GM21576 (cell line): Measurements from ENCODE around the gene IFNL1.
"Not testable (repeated sequence)": the region's sequence is repeated elsewhere in the genome, so short reads cannot be mapped to it uniquely, and the experiment has no call there.

ENCODE experiments used
- ATAC-seq: cut with Tn5 transposase; IDR thresholded peaks from one replicate; pipeline ENCODE4 v1.9.1; 2021; ENCODE audit warnings: mild to moderate bottlenecking, moderate library complexity; ENCODE audit not compliant: unreplicated experiment

The IFNL1 gene

DNA sequence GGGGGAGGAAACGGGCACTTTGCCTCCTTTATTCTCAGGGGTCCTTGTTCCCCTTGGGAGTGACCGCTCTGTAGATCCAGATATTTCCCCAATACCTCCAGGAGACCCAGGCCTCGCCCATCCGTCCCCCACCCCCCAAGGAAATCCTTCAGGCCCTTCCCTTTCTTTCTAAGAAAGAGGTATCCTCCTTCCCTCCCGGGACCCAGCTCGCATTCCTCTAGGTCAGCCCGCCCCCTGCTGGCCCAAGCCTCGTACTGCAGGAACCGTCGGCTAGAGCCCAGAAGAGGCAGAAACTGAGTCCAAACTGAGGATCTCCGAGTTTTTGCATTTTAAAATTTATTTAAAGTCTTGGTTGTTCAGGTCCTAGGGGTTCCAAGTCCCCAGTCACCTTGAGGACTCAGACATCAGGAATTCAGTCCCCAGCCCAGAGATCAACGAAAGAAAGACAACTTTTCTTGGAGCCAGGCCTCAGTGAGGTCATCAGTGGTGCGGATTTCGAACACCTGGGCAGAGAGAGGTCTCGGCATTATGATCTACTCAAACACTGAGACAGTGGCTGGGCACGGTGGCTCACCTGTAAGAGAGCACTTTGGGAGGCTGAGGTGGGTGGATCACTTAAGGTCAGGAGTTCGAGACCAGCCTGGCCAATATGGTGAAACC lies 32.0 kb downstream of the IFNL1 start:
- no peak for ATAC-seq

DNA sequence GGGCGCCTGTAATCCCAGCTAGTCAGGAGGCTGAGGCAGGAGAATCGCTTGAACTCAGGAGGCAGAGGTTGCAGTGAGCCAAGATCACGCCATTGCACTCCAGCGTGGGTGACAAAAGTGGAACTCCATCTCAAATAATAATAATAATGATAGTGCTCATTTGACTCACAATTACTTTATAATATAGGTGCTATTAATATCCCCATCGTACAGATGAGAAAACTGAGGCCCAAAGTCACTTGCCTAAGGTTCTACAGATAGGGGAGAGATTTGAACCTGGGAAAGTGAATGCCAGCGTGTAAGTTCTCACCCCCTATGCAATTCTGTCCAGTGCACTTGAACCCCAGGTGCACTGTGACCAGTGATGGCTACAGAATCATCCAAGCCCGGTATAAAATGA lies 33.7 kb downstream of the IFNL1 start:
- ATAC-seq: no peak

DNA sequence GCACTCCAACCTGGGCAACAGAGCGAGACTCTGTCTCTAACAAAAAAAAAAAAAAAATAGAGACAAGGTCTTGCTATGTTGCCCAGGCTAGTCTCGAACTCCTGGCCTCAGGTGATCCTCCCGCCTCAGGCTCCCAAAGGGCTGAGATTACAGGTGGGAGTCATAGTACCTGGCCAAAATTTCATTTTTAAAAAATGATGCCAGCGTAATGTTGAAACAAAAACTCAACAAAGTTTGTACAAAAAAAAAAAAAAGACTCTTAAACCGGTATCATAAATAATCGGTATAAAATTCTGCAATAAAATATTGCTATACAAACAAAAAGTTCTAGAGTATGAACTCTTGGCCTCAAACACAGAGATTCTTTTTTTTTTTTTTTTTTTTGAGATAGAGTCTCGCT lies 36.1 kb downstream of the IFNL1 start:
- no peak for ATAC-seq

DNA sequence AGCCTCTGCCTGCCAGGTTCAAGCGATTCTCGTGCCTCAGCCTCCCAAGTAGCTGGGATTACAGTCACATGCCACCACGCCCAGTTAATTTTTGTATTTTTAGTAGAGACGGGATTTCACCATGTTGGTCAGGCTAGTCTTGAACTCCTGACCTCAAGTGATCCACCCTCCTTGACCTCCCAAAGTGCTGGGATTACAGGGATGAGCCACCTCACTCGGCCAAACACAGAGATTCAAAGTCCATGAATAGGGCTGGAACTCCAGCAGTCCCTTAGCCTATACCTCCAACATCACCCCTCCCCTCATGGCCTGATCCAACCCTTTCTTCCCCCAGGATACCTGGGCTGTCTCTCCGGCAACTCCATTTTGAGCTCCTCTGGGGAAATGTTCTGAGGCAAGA lies 36.5 kb downstream of the IFNL1 start:
- not testable (repeated sequence) for ATAC-seq

DNA sequence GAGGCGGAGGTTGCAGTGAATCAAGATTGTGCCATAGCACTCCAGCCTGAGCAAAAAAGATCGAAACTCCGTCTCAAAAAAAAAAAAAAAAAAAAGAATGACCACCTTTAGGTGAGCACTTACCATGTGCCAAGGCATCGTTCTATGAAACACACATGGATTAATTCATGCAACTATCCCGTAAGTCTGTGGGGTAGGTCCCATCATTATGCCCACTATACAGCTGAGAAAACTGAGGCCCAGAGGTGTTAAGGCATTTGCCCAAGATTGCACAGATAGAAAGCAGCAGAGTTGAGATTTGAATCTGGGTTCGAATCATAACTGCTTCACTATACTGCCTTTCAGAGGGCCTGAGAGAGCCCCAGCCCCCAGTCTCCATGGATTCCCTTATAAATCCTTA lies 37.3 kb downstream of the IFNL1 start:
- ATAC-seq: no peak

DNA sequence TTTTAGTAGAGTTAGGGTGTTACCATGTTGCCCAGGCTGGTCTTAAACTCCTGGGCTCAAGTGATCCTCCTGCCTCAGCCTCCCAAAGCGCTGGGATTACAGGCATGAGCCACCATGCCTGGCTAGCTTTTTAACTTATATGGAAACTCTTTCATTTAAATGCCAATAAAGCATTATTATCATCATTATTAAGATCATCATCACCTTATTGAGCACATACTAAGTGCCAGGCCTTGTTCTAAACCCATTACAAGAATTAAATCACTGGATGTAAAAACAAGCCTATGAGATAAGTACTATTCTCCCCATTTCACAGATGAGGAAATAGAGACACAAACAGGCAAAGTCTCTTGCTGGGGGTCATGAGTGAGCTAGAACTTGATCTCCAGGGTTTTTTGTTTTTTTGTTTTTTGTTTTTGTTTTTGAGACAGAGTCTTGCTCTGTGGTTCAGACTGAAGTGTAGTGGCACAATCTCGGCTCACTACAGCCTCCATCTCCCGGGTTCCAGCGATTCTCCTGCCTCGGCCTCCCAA lies 38.3 kb downstream of the IFNL1 start:
- no peak for ATAC-seq

DNA sequence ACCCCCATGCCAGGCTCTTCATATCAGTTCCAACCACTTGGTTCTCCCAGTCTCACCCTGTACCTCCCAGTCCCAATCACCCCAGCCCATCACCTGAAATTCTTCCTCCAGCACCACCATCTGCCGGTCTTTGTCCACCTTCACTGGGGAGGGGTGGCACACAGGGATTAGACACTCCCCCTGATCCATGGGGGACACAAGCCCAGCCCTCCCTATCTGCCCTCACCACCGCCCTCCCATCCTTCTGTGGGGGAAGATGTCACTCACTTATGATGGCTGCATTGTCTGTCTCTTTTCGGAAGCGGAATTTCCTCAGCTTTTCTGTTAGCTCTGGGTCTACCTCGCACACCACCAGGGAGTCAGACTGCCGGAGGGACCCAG lies 39.0 kb downstream of the IFNL1 start:
- no peak for ATAC-seq

DNA sequence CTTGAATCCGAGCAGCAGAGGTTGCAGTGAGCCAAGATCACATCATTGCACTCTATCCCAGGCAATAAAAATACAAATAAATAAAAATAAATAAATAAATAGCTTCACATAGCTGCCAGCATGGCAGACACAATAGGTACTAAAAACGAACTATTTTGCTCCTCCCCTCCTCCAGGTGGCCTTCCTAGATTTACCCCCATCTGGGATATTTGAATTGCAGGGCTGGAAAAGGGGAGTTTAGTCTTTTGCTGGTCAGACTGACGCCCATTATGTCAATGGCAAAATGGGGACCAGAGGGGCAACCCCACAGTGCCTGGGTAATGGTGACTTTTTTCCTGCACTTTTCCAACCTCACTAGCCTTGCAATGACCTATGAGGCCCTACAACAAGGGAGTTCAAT lies 40.3 kb downstream of the IFNL1 start:
- no peak for ATAC-seq

DNA sequence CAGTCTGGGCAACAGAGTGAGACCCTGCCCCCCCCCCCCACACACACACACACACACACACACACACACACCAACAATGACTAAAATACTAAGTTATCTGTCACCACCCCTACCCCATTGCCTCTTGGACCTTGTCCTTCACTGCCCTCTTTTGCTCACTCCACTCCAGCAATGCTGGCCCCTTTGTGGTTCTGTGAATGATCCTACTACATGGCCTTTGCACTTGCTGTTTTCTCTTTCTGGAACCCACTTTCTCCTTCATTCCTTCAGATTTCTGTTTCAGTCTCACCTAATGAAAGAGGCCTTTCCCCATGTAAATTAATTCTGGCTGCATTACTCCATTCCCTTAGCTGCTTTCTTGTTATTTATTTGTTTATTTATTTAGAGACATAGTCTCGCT lies 43.5 kb downstream of the IFNL1 start:
- ATAC-seq: no peak

DNA sequence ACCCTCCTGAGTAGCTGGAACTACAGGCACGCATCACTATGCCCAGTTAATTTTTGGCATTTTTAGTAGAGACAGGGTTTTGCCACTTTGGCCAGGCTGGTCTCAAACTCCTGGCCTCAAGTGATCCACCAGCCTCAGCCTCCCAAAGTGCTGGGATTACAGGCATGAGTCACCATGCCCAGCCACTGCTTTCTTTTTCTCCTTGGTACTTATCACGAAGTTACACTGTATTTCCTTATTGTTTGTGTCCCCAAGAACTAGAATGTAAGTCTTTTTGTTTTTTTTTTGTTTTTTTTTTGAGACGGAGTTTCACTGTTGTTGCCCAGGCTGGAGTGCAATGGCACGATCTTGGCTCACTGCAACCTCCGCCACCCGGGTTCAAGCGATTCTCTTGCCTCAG lies 43.9 kb downstream of the IFNL1 start:
- not testable (repeated sequence) for ATAC-seq

DNA sequence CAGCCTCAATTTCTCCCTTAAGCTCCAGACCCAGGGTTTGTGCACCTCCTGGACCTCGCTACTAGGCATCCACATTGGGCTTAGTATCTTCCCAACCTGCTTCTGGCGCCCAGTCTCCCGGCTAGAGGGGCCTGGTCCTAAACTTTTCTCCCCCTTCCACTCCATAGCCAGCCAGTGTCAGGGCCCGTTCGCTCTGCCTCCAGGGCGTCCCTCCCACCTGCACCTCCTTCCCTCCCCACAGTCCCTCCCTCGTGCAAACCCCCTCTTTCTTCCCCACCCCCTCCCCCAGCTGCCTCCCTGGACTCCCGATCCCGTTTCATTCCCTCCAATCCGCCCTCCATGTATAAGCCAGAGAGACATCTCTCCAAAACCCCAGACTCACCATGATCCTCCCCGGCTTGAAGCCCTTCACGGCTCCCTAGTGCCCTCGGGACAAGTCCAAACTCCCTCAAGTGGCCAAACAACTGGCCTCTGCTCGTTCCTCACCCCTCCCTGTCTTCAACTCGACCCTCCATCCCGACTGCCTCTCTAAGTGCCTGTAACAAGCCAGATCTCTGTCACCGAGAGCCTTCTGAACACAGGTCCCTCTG lies 45.0 kb downstream of the IFNL1 start:
- ATAC-seq: peak; percentile 2

DNA sequence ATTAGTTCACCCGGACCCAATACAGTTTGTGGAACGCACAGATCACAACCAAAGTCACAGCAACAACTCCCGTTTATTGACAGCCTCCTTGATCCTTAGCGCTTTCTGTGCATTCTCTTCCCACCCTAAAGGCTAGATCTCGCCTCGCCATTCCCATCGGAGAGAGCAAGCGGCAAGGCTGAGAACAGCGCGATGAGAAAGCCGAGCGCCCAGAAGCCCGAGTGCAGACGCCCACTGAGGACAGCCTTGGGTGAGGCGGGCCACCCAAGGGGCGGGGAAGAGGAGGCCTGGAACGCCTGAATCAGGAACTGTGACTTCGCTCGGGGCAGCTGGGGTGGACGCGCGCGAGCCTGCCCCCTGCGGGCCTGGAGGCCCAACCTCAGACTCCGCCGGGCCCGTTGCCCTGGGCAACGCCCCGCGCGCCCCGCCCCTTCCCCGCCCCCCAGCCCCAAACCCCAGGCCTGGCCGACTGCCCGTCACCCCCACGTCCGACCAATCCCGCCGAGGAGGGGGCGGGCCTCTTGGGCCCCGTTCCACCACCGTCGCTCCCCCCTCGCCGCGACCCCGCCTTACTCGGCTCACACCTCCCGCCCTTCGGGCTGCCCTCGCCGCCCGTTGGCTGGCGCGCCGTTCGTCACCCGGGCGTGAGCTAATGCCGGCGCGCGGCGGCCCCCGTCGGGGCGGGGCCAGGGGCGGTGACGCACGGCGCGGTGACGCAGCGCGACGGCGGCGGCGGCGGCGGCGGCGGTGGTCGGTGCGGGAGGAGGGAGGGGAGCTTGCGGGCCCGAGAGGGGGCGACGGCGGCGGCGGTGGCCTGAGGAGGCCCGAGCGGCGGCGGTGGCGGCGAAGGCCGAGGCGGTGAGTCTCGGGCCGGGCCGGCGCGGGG lies 45.8 kb downstream of the IFNL1 start, which contains the start of gene SAMD4B:
SAMD4B (plus strand) TSS at position 703 of the 886 bp plus-strand sequence. CDS start 14,473 bp downstream, outside the sequence.
- peak; percentile 88 for ATAC-seq

DNA sequence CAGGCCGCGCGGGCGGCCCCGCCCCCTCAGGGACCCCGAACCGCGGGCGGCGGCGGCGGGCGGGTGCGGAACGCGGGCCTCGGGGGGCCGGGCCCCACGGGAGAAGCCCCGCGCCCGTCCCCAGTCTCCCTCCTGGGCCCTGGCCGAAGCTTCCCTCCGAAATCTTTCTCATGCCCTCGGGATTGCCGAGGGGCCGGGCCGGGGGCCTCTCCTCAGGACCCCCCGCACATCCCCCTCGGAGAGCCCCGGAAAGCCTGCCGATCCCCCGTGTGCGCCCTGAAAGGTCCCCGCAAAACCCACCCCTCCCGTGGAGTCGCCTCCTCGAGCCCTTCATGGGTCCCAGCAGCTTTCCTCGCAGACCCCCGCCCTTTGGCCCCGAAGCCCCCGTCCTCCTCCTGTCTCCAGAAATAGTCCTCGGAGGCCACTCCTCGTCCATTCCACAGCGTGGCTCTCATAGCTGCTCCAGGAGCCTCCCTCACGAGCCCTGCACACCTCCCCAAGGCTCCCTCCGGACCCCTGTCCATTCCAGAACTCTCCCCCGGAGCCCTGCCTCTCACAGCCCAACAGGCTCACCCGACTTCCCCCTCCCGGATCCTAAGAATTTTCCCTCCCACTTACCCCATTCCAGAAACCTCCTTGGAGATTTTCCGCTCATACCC lies 46.6 kb downstream of the IFNL1 start:
- no peak for ATAC-seq

DNA sequence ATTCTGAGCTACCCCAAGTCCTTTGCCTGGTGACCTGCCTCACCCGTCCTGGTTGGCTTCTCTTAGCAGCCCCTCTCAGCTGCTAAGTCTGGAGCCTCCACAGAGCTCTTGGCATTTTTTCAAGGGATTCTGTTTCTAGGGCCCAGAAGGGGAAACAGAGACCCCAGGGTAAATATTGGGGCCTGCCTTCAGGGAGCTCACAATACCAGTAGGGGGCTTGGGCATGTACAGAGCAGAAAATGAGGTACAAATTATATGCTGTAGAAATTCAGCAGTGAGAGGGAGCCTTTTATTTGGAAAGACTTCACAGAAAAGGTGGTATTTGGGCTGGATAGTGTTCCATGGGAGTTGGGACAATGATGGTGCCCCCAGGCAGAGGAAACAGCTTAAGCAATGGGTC lies 49.7 kb downstream of the IFNL1 start:
- no peak for ATAC-seq

DNA sequence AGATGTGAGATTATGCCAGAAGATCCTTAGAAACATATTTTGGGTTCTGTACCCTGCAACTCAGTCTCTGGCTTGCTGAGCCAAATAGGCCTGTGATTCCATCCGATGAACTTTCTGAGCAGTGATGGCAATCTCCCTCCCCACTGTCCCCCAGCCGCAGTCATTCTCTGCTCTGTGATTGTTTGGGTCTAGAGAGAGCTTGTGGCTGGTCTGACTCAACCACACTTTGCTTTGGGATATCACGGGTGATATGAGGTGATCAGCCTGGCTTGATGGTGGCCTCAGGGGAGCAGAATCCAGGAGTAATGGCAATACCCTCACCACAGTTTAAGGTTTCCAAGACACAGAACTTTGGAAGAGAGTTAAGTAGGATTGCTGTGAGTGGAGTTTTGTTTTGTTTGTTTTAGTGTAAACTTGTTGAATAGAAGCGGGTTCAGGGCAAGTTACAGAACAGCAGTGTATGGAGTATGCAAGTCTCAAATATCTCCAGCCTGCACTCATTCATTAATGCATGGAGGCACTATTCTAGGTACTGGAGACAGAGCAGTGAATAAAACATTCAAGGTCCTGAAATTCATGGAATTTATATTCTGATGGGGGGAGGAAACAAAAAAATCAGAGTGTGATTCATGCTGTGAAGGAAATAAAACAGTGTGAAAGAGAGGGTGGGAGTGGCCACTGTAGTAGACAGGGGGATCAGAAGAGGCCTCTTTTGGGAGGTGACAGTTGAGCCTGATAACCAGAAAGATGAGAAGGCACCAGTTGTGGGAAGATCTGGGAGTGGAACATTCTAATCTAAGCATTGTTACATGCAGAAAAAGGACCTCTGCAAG lies 51.3 kb downstream of the IFNL1 start:
- ATAC-seq: no peak
